HFFc6 (cell line): ENCODE measurements around the gene SLC66A1. TPM values are rescaled to one million over a fixed set of nuclear protein-coding genes. Genes with fewer than 3 reads are reported as not detected.
A peak's percentile ranks its signal among the peaks of the same experiment; 100 is the strongest.

Experiments
- DNase-seq: peaks from one replicate; pipeline ENCODE4 v3.0.0-alpha.2; 2018
- H3K27ac Mint-ChIP-seq: 2 replicates; pipeline ENCODE4 v1.8.0; 2020; ENCODE audit warnings: mild to moderate bottlenecking, mixed read lengths
- H3K27me3 Mint-ChIP-seq: 2 replicates; pipeline ENCODE4 v1.8.0; 2021; ENCODE audit warnings: mild to moderate bottlenecking, moderate library complexity, mixed read lengths; ENCODE audit not compliant: insufficient read depth
- H3K36me3 Mint-ChIP-seq: 2 replicates; pipeline ENCODE4 v1.8.0; 2021; ENCODE audit warnings: low read depth, mixed read lengths
- H3K4me1 Mint-ChIP-seq: 2 replicates; pipeline ENCODE4 v1.8.0; 2020; ENCODE audit warnings: low read depth, mixed read lengths
- H3K4me3 Mint-ChIP-seq: 2 replicates; pipeline ENCODE4 v1.8.0; 2020; ENCODE audit warnings: mild to moderate bottlenecking, moderate library complexity, mixed read lengths
- H3K9me3 Mint-ChIP-seq: 2 replicates; pipeline ENCODE4 v1.8.0; 2020; ENCODE audit warnings: mild to moderate bottlenecking, mixed read lengths
- CTCF ChIP-seq: fragments of 200-600 bp; sonication (generic); IDR thresholded peaks from 2 replicates; pipeline ENCODE4 v1.5.0; 2021; ENCODE audit warnings: antibody characterized with exemption, mild to moderate bottlenecking
- total RNA-seq, 6 experiments: library from RNA; stranded (reverse); fragmentation: NEBNext Ultra II Directional; extraction: Animal tissue kit (Norgen Biotek cat#: 25700); gene quantifications; 2 replicates in 1 of 6; 3 replicates in 5 of 6; pipeline ENCODE4 v1.2.3, GENCODE V29; 2021

SLC66A1 gene
- total RNA-seq, 6 experiments from 2014 or later = 13.3 to 15.6 (median 14.2) TPM

DNA sequence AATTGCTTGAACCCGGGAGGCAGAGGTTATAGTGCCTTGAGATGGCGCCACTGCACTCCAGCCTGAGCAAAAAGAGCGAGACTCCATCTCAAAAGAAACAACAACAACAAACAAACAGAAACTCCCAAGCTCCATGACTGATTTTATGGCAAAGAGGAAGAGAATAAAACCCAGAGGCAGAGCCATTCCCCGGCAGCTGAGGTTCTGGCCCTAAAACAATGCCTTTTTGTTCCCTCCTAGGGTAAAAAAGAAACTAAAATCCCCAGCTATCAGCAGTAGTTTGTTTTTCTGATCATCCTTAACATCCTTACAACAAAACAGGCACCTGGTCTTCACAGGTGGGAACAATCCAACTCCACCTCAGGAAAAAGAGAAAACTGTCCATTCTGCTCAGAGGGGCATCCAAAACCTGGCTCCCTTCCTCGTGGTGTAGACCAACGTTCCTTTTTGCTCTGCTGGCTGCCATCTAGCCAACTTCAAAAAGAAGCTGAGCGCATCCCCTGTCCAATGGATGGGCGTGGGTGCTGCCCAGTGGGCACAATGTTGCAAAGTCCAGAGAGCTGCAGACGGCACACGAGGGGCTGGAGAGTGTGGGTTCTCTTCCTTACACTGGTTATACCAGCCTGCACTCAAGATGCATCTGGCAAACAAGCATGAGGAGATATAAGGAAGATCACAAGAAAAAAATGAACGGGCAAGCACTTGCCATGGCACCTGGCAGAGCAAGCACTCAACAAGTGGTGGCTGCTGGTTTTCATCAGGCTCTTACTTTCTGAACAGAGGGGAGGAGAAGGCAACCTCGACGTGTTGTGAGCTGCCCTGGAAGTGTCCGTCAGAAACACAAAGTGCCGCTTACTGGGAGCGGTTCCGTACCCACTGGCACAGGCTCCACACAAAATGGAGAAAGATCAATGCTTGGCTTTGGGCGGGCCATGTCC, 54.7 kb downstream of the SLC66A1 start:
- no peak for DNase-seq
- no peak for TF ChIP-seq CTCF
- Mint-ChIP-seq H3K4me3 (no peak overlapping the region), H3K27ac (peak overlapping the region; percentile 36), H3K27me3 (peaks cover 10% of the 10 kb centered on the region), H3K4me1 (peaks cover 25% of the 10 kb centered on the region), H3K9me3 (no peaks in the 10 kb centered on the region), H3K36me3 (peaks cover 11% of the 10 kb centered on the region)

- Mint-ChIP-seq H3K27ac (peak overlapping the region; percentile 52), H3K9me3 (no peaks in the 10 kb centered on the region), H3K27me3 (peaks cover 10% of the 10 kb centered on the region), H3K4me3 (no peak overlapping the region), H3K36me3 (peaks cover 11% of the 10 kb centered on the region), H3K4me1 (peaks cover 21% of the 10 kb centered on the region)
- TF ChIP-seq CTCF = no peak
- no peak for DNase-seq
Observed at GRCh38 chr1:19367584-19368041, 55.5 kb downstream of the SLC66A1 start.

DNA sequence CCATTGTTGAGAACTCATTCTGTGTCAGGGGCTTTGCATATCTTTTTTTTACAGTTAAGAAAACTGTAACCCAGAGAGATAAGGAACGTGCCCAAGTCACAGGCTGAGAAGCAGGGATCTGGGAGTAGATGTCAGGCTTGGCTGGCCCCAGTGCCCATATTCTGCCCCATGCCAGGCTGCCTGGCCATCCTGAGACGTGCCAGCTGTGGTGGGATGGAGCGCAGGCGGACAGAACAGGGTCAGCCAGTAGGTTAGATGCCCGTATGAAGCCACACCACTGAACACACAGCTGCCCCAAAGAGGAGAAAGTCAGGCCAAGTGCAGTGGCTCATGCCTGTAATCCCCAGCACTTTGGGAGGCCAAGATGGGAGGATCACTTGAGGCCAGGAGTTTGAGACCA, 55.9 kb downstream of the SLC66A1 start:
- Mint-ChIP-seq H3K4me3 (no peak overlapping the region), H3K36me3 (peaks cover 11% of the 10 kb centered on the region), H3K27ac (peak overlapping the region; percentile 52), H3K4me1 (peaks cover 24% of the 10 kb centered on the region), H3K27me3 (peaks cover 10% of the 10 kb centered on the region), H3K9me3 (no peaks in the 10 kb centered on the region)
- no peak for TF ChIP-seq CTCF
- no peak for DNase-seq

GRCh38 chr1:19368964-19369363, 56.8 kb downstream of the SLC66A1 start:
- Mint-ChIP-seq H3K9me3 (no peaks in the 10 kb centered on the region), H3K36me3 (peaks cover 11% of the 10 kb centered on the region), H3K27ac (no peak overlapping the region), H3K4me1 (peaks cover 27% of the 10 kb centered on the region), H3K27me3 (peaks cover 10% of the 10 kb centered on the region), H3K4me3 (no peak overlapping the region)
- TF ChIP-seq CTCF = no peak
- DNase-seq = no peak

- TF ChIP-seq CTCF = no peak
- Mint-ChIP-seq H3K36me3 (peaks cover 8% of the 10 kb centered on the region), H3K27ac (peak overlapping the region; percentile 47; the same call in 1 of the 2 replicates), H3K27me3 (peaks cover 10% of the 10 kb centered on the region), H3K4me3 (no peak overlapping the region), H3K4me1 (peaks cover 22% of the 10 kb centered on the region), H3K9me3 (no peaks in the 10 kb centered on the region)
- DNase-seq = no peak
Observed at GRCh38 chr1:19369396-19370090, 57.4 kb downstream of the SLC66A1 start.
